ENCODE data around the gene PPM1G.

The PPM1G gene

GRCh38 chr2:27353762-27354596, 55.4 kb downstream of the PPM1G start:
- TF ChIP-seq CTCF (IDR thresholded peaks at IDR 0.05), result no peak

DNA sequence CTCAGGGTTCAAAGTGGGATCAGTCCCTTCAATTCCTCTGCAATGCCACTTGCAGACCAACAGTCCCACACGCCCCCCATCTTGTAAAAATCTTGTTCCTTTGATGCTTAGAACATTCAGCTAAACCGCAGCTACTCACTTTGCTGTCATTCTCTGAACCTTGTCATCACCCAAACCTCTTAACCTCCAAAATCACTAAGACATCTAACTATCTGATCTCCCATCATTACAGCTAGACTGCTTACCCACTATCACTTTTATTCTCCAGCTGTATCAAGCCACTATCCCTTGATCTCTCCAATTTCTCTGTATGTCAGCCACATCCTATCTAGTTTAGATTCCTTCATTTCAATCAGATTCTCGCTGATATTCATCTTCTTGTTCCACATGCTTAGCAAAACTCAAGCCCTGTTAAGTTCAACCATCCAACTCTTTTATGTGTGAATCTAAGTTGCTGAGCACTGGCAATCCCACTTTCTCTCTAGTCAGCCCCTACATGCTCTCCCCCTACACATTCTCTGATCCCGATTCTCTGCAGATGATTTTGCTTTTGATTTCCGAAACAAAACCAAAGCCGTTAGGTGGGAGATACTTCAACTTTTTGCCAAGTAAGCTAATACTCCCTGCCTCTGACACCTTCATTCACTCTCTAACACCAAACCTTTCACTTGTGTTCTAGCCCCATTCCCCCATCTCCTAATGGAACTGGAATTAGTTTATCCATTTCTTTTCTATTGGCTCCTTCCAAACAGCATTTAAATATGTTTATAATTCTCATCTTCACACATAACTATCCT, 57.4 kb downstream of the PPM1G start:
- TF ChIP-seq CTCF (IDR thresholded peaks at IDR 0.05), result no peak

- TF ChIP-seq CTCF (IDR thresholded peaks at IDR 0.05), result no peak
Measured at GRCh38 chr2:27350106-27350693, 59.2 kb downstream of the PPM1G start.

DNA sequence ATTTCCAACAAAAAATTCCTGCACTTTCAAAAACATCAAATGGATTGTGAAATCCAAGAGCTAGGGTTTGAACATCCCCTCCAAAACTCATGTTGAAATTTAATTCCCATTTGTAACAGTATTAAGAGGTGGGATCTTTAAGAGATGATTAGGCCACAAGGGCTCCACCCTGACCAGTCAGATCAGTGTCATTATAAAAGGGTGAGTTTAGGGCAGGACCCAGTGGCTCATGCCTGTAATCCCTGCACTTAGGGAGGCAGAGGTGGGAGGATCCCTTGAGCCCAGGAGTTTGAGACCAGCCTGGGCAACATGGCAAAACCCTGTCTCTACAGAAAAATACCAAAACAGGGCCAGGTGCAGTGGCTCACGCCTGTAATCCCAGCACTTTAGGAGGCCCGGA, 61.8 kb downstream of the PPM1G start:
- TF ChIP-seq CTCF (IDR thresholded peaks at IDR 0.05), result no peak

GRCh38 chr2:27336173-27336572, 73.2 kb downstream of the PPM1G start:
- TF ChIP-seq CTCF (IDR thresholded peaks at IDR 0.05), result no peak

DNA sequence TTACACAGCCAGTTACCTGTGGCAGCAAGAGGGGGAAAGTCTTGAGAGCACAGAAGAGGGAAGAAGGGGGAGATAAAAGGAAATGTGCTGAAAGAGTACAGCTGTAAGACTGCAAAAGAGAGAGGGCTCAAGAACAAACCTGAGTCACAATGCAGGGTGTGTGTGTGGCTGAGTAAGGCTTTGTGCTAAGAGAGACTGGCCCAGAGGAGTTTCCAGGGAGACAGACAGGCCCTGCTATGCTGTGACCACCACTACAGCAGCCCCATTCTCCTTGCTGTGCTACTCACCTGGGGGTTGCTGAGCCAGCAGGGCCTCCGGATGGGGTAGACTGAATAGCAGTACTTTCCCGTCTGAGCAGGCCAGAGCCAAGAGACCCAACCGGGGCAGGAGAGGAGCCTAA, 74.1 kb downstream of the PPM1G start:
- no peak for TF ChIP-seq CTCF (IDR thresholded peaks at IDR 0.05)
